CD4-positive, alpha-beta T cell treated with Interleukin-6 at 100 ng/mL for 8 hours (primary cell): ENCODE measurements around the gene ERVW-1.
"Not testable (repeated sequence)": the region's sequence is repeated elsewhere in the genome, so short reads cannot be mapped to it uniquely, and the experiment has no call there.

Experiments used
- DNase-seq: peaks from one replicate; pipeline ENCODE4 v3.0.0-alpha.2; 2020; ENCODE audit warnings: mixed read lengths, low spot score

ERVW-1 gene

GRCh38 chr7:92477681-92478080 lies at the start of gene ERVW-1:
TSS of gene ERVW-1 (minus strand) at chr7:92477946. CDS start at chr7:92470381, 7,565 bp downstream.
- DNase-seq = not testable (repeated sequence)

- no peak for DNase-seq
These were observed 45.4 kb upstream of the ERVW-1 start for GRCh38 chr7:92523110-92523509.

GRCh38 chr7:92520024-92520423 lies 42.3 kb upstream of the ERVW-1 start:
- DNase-seq = no peak

- DNase-seq = no peak
These were observed 39.9 kb upstream of the ERVW-1 start for GRCh38 chr7:92517631-92518030.

- DNase-seq = no peak
These were observed 35.6 kb upstream of the ERVW-1 start for GRCh38 chr7:92513167-92513902.

GRCh38 chr7:92508946-92509345 lies 31.2 kb upstream of the ERVW-1 start:
- no peak for DNase-seq

GRCh38 chr7:92506363-92506762 lies 28.6 kb upstream of the ERVW-1 start:
- no peak for DNase-seq

GRCh38 chr7:92504563-92504962 lies 26.8 kb upstream of the ERVW-1 start:
- DNase-seq = no peak

GRCh38 chr7:92503767-92504166 lies 26.0 kb upstream of the ERVW-1 start:
- no peak for DNase-seq

GRCh38 chr7:92498557-92498956 lies 20.8 kb upstream of the ERVW-1 start:
- DNase-seq = no peak

- DNase-seq = no peak
These were observed 19.1 kb upstream of the ERVW-1 start for GRCh38 chr7:92496876-92497275.

GRCh38 chr7:92489634-92490033 lies 11.9 kb upstream of the ERVW-1 start:
- DNase-seq = no peak

GRCh38 chr7:92487804-92488203 lies 10.1 kb upstream of the ERVW-1 start:
- DNase-seq = no peak

- no peak for DNase-seq
These were observed 8.2 kb upstream of the ERVW-1 start for GRCh38 chr7:92485974-92486373.

GRCh38 chr7:92485267-92485892 lies 7.6 kb upstream of the ERVW-1 start:
- DNase-seq = no peak

GRCh38 chr7:92484226-92484625 lies 6.5 kb upstream of the ERVW-1 start:
- not testable (repeated sequence) for DNase-seq

- DNase-seq = not testable (repeated sequence)
These were observed 5.9 kb upstream of the ERVW-1 start for GRCh38 chr7:92483624-92484023.

- DNase-seq = not testable (repeated sequence)
These were observed 1.4 kb upstream of the ERVW-1 start for GRCh38 chr7:92479146-92479545.

GRCh38 chr7:92478711-92479110 lies 965 bp upstream of the ERVW-1 start:
- DNase-seq = no peak

GRCh38 chr7:92478095-92478494 lies 349 bp upstream of the ERVW-1 start:
- no peak for DNase-seq

- DNase-seq = not testable (repeated sequence)
These were observed 1.7 kb downstream of the ERVW-1 start for GRCh38 chr7:92475851-92476590.

GRCh38 chr7:92475261-92475770 lies 2.4 kb downstream of the ERVW-1 start:
- not testable (repeated sequence) for DNase-seq

GRCh38 chr7:92473989-92474388 lies 3.8 kb downstream of the ERVW-1 start:
- not testable (repeated sequence) for DNase-seq
